MCF 10A (cell line): Measurements from ENCODE around the gene LIPK. TPM values are rescaled to one million over a fixed set of nuclear protein-coding genes. Genes with fewer than 3 reads are reported as not detected.

Experiments used
- BruUV-seq: library from RNA; stranded (reverse); fragments of 400-500 nt; replicated peaks from 2 replicates; lab custom pipeline; 2021; lab: Mats Ljungman, UMichigan
- CTCF ChIA-PET: fragments of 300-600 bp; sonication (Branson Sonifier 250); formaldehyde crosslinking; extraction: SDS; loops from one replicate; lab custom pipeline; 2021; ENCODE audit warnings: antibody characterized with exemption, inconsistent platforms; lab: Yijun Ruan, JAX
- POLR2A ChIA-PET: fragments of 300-600, 350-650 bp; sonication (Branson Sonifier 250); formaldehyde crosslinking; extraction: SDS; loops from one replicate; lab custom pipeline; 2020; ENCODE audit warnings: antibody characterized with exemption, inconsistent platforms; lab: Yijun Ruan, JAX
- DNase-seq: peaks from one replicate; pipeline ENCODE4 v3.0.0-alpha.2; 2018; ENCODE audit not compliant: unreplicated experiment
- H3K27ac Mint-ChIP-seq: one replicate; pipeline ENCODE4 v1.8.0; 2022; ENCODE audit warnings: mild to moderate bottlenecking, low read depth, mixed read lengths; ENCODE audit not compliant: unreplicated experiment
- H3K27me3 Mint-ChIP-seq: one replicate; pipeline ENCODE4 v1.8.0; 2022; ENCODE audit warnings: mixed read lengths; ENCODE audit not compliant: insufficient read depth, unreplicated experiment
- H3K36me3 Mint-ChIP-seq: one replicate; pipeline ENCODE4 v1.8.0; 2022; ENCODE audit warnings: mild to moderate bottlenecking, moderate library complexity, mixed read lengths; ENCODE audit not compliant: insufficient read depth, unreplicated experiment
- H3K4me1 Mint-ChIP-seq: one replicate; pipeline ENCODE4 v1.8.0; 2022; ENCODE audit warnings: mixed read lengths; ENCODE audit not compliant: insufficient read depth, unreplicated experiment
- H3K4me3 Mint-ChIP-seq: one replicate; pipeline ENCODE4 v1.8.0; 2022; ENCODE audit warnings: mild to moderate bottlenecking, moderate library complexity, mixed read lengths; ENCODE audit not compliant: unreplicated experiment
- H3K9me3 Mint-ChIP-seq: one replicate; pipeline ENCODE4 v1.8.0; 2022; ENCODE audit warnings: mixed read lengths; ENCODE audit not compliant: unreplicated experiment
- CTCF ChIP-seq: fragments of 200-600 bp; IDR thresholded peaks from one replicate; pipeline ENCODE4 v1.8.0; 2022; ENCODE audit warnings: antibody characterized with exemption, mild to moderate bottlenecking; ENCODE audit not compliant: unreplicated experiment
- intact Hi-C: fragments of 100-400 bp; cut with micrococcal nuclease; formaldehyde crosslinking; loops from 2 replicates; pipeline ENCODE4 v1.14.1; 2022
- total RNA-seq: library from RNA; stranded (reverse); gene quantifications from 2 replicates; pipeline ENCODE4 v1.2.3, GENCODE V29; 2022

Gene LIPK
- total RNA-seq, 1 experiment from 2014 or later = not detected

GRCh38 chr10:88668465-88668864 lies 37.6 kb upstream of the LIPK start:
- Mint-ChIP-seq H3K36me3 (no peaks in the 10 kb centered on the region), H3K4me1 (peaks cover 6% of the 10 kb centered on the region), H3K9me3 (no peaks in the 10 kb centered on the region), H3K27me3 (no peaks in the 10 kb centered on the region), H3K4me3 (no peak overlapping the region), H3K27ac (no peak overlapping the region)
- no TSS peak for BruUV-seq
- DNase-seq = no peak
- ChIA-PET CTCF (interaction anchor here (0.6 to 0.8 kb wide), 4 partner anchors 14 to 631 kb away, joined by 3 to 6 read pairs (median 4); no protein-coding TSS in a partner anchor), POLR2A (interaction anchor here (0.7 to 1.1 kb wide), 2 partner anchors 51 to 302 kb away, joined by 3 read pairs; no protein-coding TSS in a partner anchor)
- intact Hi-C loops = no loop called here
- TF ChIP-seq CTCF = no peak

- no peak for TF ChIP-seq CTCF
- H3K27ac Mint-ChIP-seq = no peak overlapping the region
- peaks cover 6% of the 10 kb centered on the region for H3K4me1 Mint-ChIP-seq
- no peaks in the 10 kb centered on the region for H3K9me3 Mint-ChIP-seq
- H3K4me3 Mint-ChIP-seq = no peak overlapping the region
- no peaks in the 10 kb centered on the region for H3K27me3 Mint-ChIP-seq
- DNase-seq = no peak
- BruUV-seq = no TSS peak
- POLR2A ChIA-PET = interaction anchor here (0.8 to 1.1 kb wide), 2 partner anchors 18 to 99 kb away, joined by 3 read pairs; no protein-coding TSS in a partner anchor
- intact Hi-C loops = no loop called here
- CTCF ChIA-PET = interaction anchor here (1.3 to 2.1 kb wide), 2 partner anchors 140 to 165 kb away, joined by 6 to 8 read pairs; no protein-coding TSS in a partner anchor
- no peaks in the 10 kb centered on the region for H3K36me3 Mint-ChIP-seq
Observed at GRCh38 chr10:88670497-88670896, 35.6 kb upstream of the LIPK start.

GRCh38 chr10:88672041-88672440 lies 34.0 kb upstream of the LIPK start:
- H3K9me3 Mint-ChIP-seq = no peaks in the 10 kb centered on the region
- no peak overlapping the region for H3K4me3 Mint-ChIP-seq
- ChIA-PET CTCF (interaction anchor here (0.9 to 2.1 kb wide), 2 partner anchors 16 to 138 kb away, joined by 3 to 8 read pairs; no protein-coding TSS in a partner anchor), POLR2A (no interaction called here)
- no peak for TF ChIP-seq CTCF
- peaks cover 6% of the 10 kb centered on the region for H3K4me1 Mint-ChIP-seq
- intact Hi-C loops = no loop called here
- DNase-seq = no peak
- H3K27me3 Mint-ChIP-seq = no peaks in the 10 kb centered on the region
- H3K36me3 Mint-ChIP-seq = no peaks in the 10 kb centered on the region
- H3K27ac Mint-ChIP-seq = no peak overlapping the region
- no TSS peak for BruUV-seq

GRCh38 chr10:88676283-88677060 lies 29.6 kb upstream of the LIPK start:
- intact Hi-C loops = no loop called here
- H3K9me3 Mint-ChIP-seq = no peaks in the 10 kb centered on the region
- BruUV-seq = no TSS peak
- no peak overlapping the region for H3K27ac Mint-ChIP-seq
- no peaks in the 10 kb centered on the region for H3K4me1 Mint-ChIP-seq
- no peak for TF ChIP-seq CTCF
- POLR2A ChIA-PET = interaction anchor here (0.7 to 1.0 kb wide), 2 partner anchors 9 to 128 kb away, joined by 3 to 4 read pairs; no protein-coding TSS in a partner anchor
- no peak overlapping the region for H3K4me3 Mint-ChIP-seq
- no peaks in the 10 kb centered on the region for H3K27me3 Mint-ChIP-seq
- CTCF ChIA-PET = interaction anchor here (0.6 to 1.5 kb wide), 5 partner anchors 11 to 893 kb away, joined by 3 to 5 read pairs (median 3); no protein-coding TSS in a partner anchor
- no peaks in the 10 kb centered on the region for H3K36me3 Mint-ChIP-seq
- no peak for DNase-seq
